ENCODE measurements around the gene FNDC1. TPM values are rescaled to one million over a fixed set of nuclear protein-coding genes. Genes with fewer than 3 reads are reported as not detected.

The FNDC1 gene
- total and polyA plus RNA-seq, 2 donors (not counting 1 experiment from before 2014, with no cell fraction given): under 0.01 to 0.03 TPM

- Histone ChIP-seq H3K27me3 (ENCODE audit: control insufficient read depth, insufficient read depth, low read length) (no peaks in the 10 kb centered on the region), H3K9me3 (ENCODE audit: control insufficient read depth, insufficient read depth, low read depth, low read length) (no peaks in the 10 kb centered on the region), H3K9ac (ENCODE audit: insufficient read depth, low read length) (no peak overlapping the region), H2AFZ (ENCODE audit: low read length) (no peak overlapping the region), H3K79me2 (ENCODE audit: control insufficient read depth, insufficient read depth, low read length) (no peaks in the 10 kb centered on the region), H3K36me3 (ENCODE audit: control insufficient read depth, insufficient read depth, low read length) (no peaks in the 10 kb centered on the region), H4K20me1 (ENCODE audit: control insufficient read depth, extremely low read depth, insufficient read depth, low read length) (no peaks in the 10 kb centered on the region), H3K4me1 (ENCODE audit: control insufficient read depth, extremely low read depth, insufficient read depth, low read length) (no peaks in the 10 kb centered on the region), H3K4me3 (replicated peaks in 1 of 4; ENCODE audit: control extremely low read depth in 1 of 4, insufficient read depth in 1 of 4, low read depth in 3 of 4, low read length in 4 of 4) (no peak overlapping the region), H3K27ac (ENCODE audit: insufficient read depth, low read length) (no peak overlapping the region), H3K4me2 (ENCODE audit: extremely low read depth, insufficient read depth, low read length) (no peak overlapping the region)
- DNase-seq (ENCODE audit: low read depth in 2 of 2): peak in 1 of 2 donors; percentile 86
- TF ChIP-seq CTCF (conservative IDR thresholded peaks at IDR 0.05 in 1 of 2, IDR thresholded peaks at IDR 0.05 in 1 of 2; ENCODE audit: low read depth in 1 of 2, low read length in 2 of 2) (no peak), EZH2 (IDR thresholded peaks at IDR 0.05; ENCODE audit: low read length, missing control alignments) (no peak)
These were observed 80.6 kb downstream of the FNDC1 start for GRCh38 chr6:159249752-159250151.

GRCh38 chr6:159250633-159251032 is 81.4 kb downstream of the FNDC1 start:
- Histone ChIP-seq H3K4me2 (ENCODE audit: extremely low read depth, insufficient read depth, low read length) (no peak overlapping the region), H3K4me1 (ENCODE audit: control insufficient read depth, extremely low read depth, insufficient read depth, low read length) (no peaks in the 10 kb centered on the region), H3K9me3 (ENCODE audit: control insufficient read depth, insufficient read depth, low read depth, low read length) (no peaks in the 10 kb centered on the region), H2AFZ (ENCODE audit: low read length) (no peak overlapping the region), H4K20me1 (ENCODE audit: control insufficient read depth, extremely low read depth, insufficient read depth, low read length) (no peaks in the 10 kb centered on the region), H3K36me3 (ENCODE audit: control insufficient read depth, insufficient read depth, low read length) (no peaks in the 10 kb centered on the region), H3K79me2 (ENCODE audit: control insufficient read depth, insufficient read depth, low read length) (no peaks in the 10 kb centered on the region), H3K27ac (ENCODE audit: insufficient read depth, low read length) (no peak overlapping the region), H3K4me3 (replicated peaks in 1 of 4; ENCODE audit: control extremely low read depth in 1 of 4, insufficient read depth in 1 of 4, low read depth in 3 of 4, low read length in 4 of 4) (no peak overlapping the region), H3K27me3 (ENCODE audit: control insufficient read depth, insufficient read depth, low read length) (no peaks in the 10 kb centered on the region), H3K9ac (ENCODE audit: insufficient read depth, low read length) (no peak overlapping the region)
- no peak for DNase-seq (ENCODE audit: low read depth in 2 of 2)
- no peak for TF ChIP-seq EZH2 (IDR thresholded peaks at IDR 0.05; ENCODE audit: low read length, missing control alignments)
- no peak for TF ChIP-seq CTCF (conservative IDR thresholded peaks at IDR 0.05 in 1 of 2, IDR thresholded peaks at IDR 0.05 in 1 of 2; ENCODE audit: low read depth in 1 of 2, low read length in 2 of 2)

GRCh38 chr6:159252955-159253508 is 83.8 kb downstream of the FNDC1 start:
- Histone ChIP-seq H3K27ac (ENCODE audit: insufficient read depth, low read length) (no peak overlapping the region), H3K9me3 (ENCODE audit: control insufficient read depth, insufficient read depth, low read depth, low read length) (no peaks in the 10 kb centered on the region), H3K4me2 (ENCODE audit: extremely low read depth, insufficient read depth, low read length) (no peak overlapping the region), H4K20me1 (ENCODE audit: control insufficient read depth, extremely low read depth, insufficient read depth, low read length) (no peaks in the 10 kb centered on the region), H3K9ac (ENCODE audit: insufficient read depth, low read length) (no peak overlapping the region), H3K27me3 (ENCODE audit: control insufficient read depth, insufficient read depth, low read length) (no peaks in the 10 kb centered on the region), H3K36me3 (ENCODE audit: control insufficient read depth, insufficient read depth, low read length) (no peaks in the 10 kb centered on the region), H3K4me3 (replicated peaks in 1 of 4; ENCODE audit: control extremely low read depth in 1 of 4, insufficient read depth in 1 of 4, low read depth in 3 of 4, low read length in 4 of 4) (peak overlapping the region in 1 of 4 experiments; percentile 4), H2AFZ (ENCODE audit: low read length) (no peak overlapping the region), H3K79me2 (ENCODE audit: control insufficient read depth, insufficient read depth, low read length) (no peaks in the 10 kb centered on the region), H3K4me1 (ENCODE audit: control insufficient read depth, extremely low read depth, insufficient read depth, low read length) (no peaks in the 10 kb centered on the region)
- DNase-seq (ENCODE audit: low read depth in 2 of 2): peak; percentile 63 to 81
- TF ChIP-seq EZH2 (IDR thresholded peaks at IDR 0.05; ENCODE audit: low read length, missing control alignments): no peak
- peak; percentile 49 to 69 for TF ChIP-seq CTCF (conservative IDR thresholded peaks at IDR 0.05 in 1 of 2, IDR thresholded peaks at IDR 0.05 in 1 of 2; ENCODE audit: low read depth in 1 of 2, low read length in 2 of 2)
